ENCODE data around the gene KRTAP5-10. TPM values are rescaled to one million over a fixed set of nuclear protein-coding genes. Genes with fewer than 3 reads are reported as not detected.
"Not testable (repeated sequence)": the region's sequence is repeated elsewhere in the genome, so short reads cannot be mapped to it uniquely, and the experiment has no call there.

Gene KRTAP5-10
- total and polyA plus RNA-seq, 10 donors, result 0.08 to 0.32 (median 0.15) TPM; not detected in 6

DNA sequence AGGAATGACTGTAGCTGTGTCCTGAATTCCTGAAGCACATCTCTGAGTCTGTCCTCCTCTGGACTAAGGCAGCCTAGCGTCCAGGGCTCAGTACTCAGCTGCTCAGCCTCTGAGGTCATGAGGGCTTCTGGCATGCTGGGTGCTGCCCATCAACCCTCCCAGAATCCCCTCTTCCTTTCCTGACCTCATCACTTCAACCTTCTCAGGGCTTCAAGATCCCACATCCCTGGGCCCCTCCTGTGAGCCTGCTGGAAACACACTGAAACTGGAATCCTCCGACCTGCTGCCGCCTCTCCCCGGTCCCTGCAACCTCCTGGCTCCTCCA lies 26.7 kb upstream of the KRTAP5-10 start:
- Histone ChIP-seq H3K36me3 (no peaks in the 10 kb centered on the region), H3K4me1 (peaks cover 0 to 3% (median 0%) of the 10 kb centered on the region in 6 donors), H3K27me3 (replicated peaks in 1 of 7) (no peaks in the 10 kb centered on the region), H3K9me3 (peaks cover 0 to 11% (median 0%) of the 10 kb centered on the region in 8 donors), H3K27ac (no peak overlapping the region), H3K4me3 (no peak overlapping the region)
- intact Hi-C loops (cut with DNase I; ENCODE audit: low total_unique reads), result no loop called here
- TF ChIP-seq POLR2A (IDR thresholded peaks at IDR 0.05), result no peak
- no peak for DNase-seq
- WGBS, 5 donors, result 82 to 94% (median 89%) methylated on average over 4 of the region's 4 CpGs

DNA sequence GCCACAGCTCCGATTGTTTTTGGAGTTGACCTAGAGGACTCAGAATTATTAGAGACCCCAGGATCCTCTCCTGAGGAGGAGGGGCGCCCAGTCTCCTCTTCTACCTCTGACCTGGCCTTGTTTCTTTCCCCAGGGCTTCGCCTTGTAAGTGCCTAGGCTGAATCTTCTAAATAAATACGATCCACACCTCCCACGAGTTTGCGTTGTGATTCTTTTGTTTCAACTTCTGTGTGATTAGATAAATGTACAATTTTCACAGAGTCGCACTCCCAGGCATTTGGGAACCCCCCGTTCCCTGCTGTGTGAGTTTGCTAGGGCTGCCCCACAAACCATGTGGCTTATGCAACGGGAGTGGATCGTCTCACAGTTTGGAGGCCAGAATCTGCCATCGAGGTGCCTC lies 26.3 kb upstream of the KRTAP5-10 start:
- Histone ChIP-seq H3K4me1 (peaks cover 0 to 7% (median 0%) of the 10 kb centered on the region in 6 donors), H3K27ac (no peak overlapping the region), H3K27me3 (replicated peaks in 1 of 7) (no peaks in the 10 kb centered on the region), H3K36me3 (no peaks in the 10 kb centered on the region), H3K9me3 (peaks cover 0 to 11% (median 0%) of the 10 kb centered on the region in 8 donors), H3K4me3 (no peak overlapping the region)
- no peak for DNase-seq
- 81 to 90% (median 85%) methylated on average over 11 of the region's 11 CpGs for WGBS, 5 donors
- intact Hi-C loops (cut with DNase I; ENCODE audit: low total_unique reads), result no loop called here
- TF ChIP-seq, protein P1, sequence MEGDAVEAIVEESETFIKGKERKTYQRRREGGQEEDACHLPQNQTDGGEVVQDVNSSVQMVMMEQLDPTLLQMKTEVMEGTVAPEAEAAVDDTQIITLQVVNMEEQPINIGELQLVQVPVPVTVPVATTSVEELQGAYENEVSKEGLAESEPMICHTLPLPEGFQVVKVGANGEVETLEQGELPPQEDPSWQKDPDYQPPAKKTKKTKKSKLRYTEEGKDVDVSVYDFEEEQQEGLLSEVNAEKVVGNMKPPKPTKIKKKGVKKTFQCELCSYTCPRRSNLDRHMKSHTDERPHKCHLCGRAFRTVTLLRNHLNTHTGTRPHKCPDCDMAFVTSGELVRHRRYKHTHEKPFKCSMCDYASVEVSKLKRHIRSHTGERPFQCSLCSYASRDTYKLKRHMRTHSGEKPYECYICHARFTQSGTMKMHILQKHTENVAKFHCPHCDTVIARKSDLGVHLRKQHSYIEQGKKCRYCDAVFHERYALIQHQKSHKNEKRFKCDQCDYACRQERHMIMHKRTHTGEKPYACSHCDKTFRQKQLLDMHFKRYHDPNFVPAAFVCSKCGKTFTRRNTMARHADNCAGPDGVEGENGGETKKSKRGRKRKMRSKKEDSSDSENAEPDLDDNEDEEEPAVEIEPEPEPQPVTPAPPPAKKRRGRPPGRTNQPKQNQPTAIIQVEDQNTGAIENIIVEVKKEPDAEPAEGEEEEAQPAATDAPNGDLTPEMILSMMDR (IDR thresholded peaks at IDR 0.05 in 8 of 11, conservative IDR thresholded peaks at IDR 0.05 in 3 of 11), result no peak
- TF ChIP-seq POLR2AphosphoS5 (IDR thresholded peaks at IDR 0.05) (no peak), POLR2A (IDR thresholded peaks at IDR 0.05) (no peak)

DNA sequence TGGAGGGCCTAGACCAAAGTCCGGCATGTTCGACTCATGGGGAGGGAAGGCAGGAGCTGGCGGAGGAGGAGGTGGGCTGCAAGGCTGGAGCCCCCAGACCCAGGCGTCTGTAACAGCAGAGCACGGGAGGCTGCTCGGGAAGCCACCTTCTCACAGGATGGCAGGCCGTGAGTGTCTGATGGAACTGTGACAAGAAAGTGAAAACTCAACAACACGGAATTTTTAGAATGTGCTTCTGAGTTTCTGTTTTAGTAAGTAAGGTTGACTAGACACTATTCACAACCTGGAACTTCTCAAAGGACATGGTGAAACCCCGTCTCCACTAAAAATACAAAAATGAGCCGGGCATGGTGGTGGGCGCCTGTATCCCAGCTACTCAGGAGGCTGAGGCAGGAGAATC lies 25.4 kb upstream of the KRTAP5-10 start:
- Histone ChIP-seq H3K9me3 (peaks cover 0 to 11% (median 0%) of the 10 kb centered on the region in 8 donors), H3K4me1 (peaks cover 0 to 11% (median 0%) of the 10 kb centered on the region in 6 donors)
- intact Hi-C loops (cut with DNase I; ENCODE audit: low total_unique reads); H3K27ac ChIP-seq; H3K4me3 ChIP-seq; DNase-seq; H3K27me3 ChIP-seq (replicated peaks in 1 of 7); H3K36me3 ChIP-seq: not testable (repeated sequence)
- WGBS, 5 donors, result 85 to 91% (median 86%) methylated on average over 11 of the region's 11 CpGs

DNA sequence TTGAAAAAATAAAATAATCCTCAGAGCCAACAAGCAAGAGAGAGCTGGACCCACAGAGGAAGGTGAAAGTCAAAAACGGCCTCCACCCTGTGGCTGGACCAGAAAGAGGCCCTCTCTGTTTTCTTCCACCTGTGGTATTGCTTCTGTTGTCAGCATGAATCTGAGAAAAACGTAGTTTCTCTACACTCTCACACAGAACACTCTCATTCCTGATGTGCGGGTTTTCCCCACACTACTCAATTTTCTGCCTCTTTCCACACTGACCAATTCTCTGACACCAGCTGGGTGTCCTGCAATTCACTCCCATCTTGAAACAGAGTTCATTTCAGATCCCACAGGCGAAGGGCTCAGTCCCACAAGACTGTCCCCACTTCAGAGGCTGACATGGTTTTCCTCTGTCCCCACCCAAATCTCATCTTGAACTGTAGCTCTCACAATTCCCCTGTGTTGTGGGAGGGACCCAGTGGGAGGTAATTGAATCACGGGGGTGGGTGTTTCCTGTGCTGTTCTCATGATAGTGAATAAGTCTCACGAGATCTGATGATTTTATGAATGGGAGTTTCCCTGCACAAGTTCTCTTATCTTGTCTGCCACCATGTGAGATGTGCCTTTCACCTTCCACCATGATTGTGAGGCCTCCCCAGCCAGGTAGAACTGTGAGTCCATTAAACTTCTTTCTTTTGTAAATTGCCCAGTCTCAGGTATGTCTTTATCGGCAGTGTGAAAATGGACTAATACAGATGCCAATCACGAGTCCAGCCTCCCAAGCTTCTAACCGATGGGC lies 24.6 kb upstream of the KRTAP5-10 start:
- H3K36me3 ChIP-seq; intact Hi-C loops (cut with DNase I; ENCODE audit: low total_unique reads); DNase-seq; H3K4me3 ChIP-seq; H3K27ac ChIP-seq; H3K27me3 ChIP-seq (replicated peaks in 1 of 7): not testable (repeated sequence)
- Histone ChIP-seq H3K4me1 (peaks cover 0 to 11% (median 0%) of the 10 kb centered on the region in 6 donors), H3K9me3 (peaks cover 0 to 11% (median 0%) of the 10 kb centered on the region in 8 donors)
- WGBS, 5 donors, result 80 to 91% (median 82%) methylated on average over 9 of the region's 9 CpGs

DNA sequence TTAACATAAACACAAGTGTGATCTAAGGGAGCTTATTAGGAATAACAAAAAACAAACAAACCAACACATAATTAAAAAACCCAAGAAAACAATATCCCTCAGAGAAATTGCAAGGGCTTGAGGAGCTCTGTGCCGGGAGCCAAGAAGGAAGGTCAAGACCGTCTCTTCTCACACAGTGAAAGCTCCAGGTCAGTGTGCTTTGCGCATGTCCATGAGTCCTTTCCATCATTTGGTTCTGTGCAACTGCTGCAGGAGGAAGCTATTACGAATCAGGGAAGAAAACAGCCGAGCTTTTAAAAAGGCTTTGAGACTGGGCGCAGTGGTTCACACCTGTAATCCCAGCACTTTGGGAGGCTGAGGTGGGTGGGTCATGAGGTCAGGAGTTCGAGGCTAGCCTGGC lies 23.0 kb upstream of the KRTAP5-10 start:
- peaks cover 0 to 11% (median 0%) of the 10 kb centered on the region in 8 donors for H3K9me3 ChIP-seq
- intact Hi-C loops (cut with DNase I; ENCODE audit: low total_unique reads), result no loop called here
- TF ChIP-seq, protein P1 (IDR thresholded peaks at IDR 0.05 in 8 of 11, conservative IDR thresholded peaks at IDR 0.05 in 3 of 11), result no peak
- TF ChIP-seq POLR2A (IDR thresholded peaks at IDR 0.05), result no peak
- no peak for TF ChIP-seq POLR2AphosphoS5 (IDR thresholded peaks at IDR 0.05)
- no peak for DNase-seq
- 80 to 95% (median 85%) methylated on average over 7 of the region's 7 CpGs for WGBS, 5 donors
- H3K36me3 ChIP-seq, result no peaks in the 10 kb centered on the region
- no peak overlapping the region for H3K27ac ChIP-seq
- no peaks in the 10 kb centered on the region for H3K27me3 ChIP-seq (replicated peaks in 1 of 7)
- H3K4me3 ChIP-seq, result no peak overlapping the region
- H3K4me1 ChIP-seq, result peaks cover 0 to 11% (median 0%) of the 10 kb centered on the region in 6 donors
